CD14-positive monocyte (primary cell): ENCODE measurements around the gene TSSK2. TPM values are rescaled to one million over a fixed set of nuclear protein-coding genes. Genes with fewer than 3 reads are reported as not detected.

Experiments
- DNase-seq, 3 donors: peaks; one replicate each; pipeline ENCODE4 v3.0.0-alpha.2; 2011 to 2022
- H2AFZ ChIP-seq: 2 replicates; pipeline ENCODE4 v1.6.0; 2012; ENCODE audit warnings: mild to moderate bottlenecking, low read depth, low read length, inconsistent platforms; ENCODE audit not compliant: insufficient read depth, poor library complexity, severe bottlenecking
- H3K27ac ChIP-seq, 2 donors: 1 replicate in 1 of 2; 2 replicates in 1 of 2; pipeline ENCODE4 v1.5.1; 2012 to 2013; ENCODE audit warnings: low read length in 2 of 2, control low read depth in 1 of 2, inconsistent platforms in 1 of 2, low read depth in 1 of 2, mild to moderate bottlenecking in 1 of 2
- H3K27me3 ChIP-seq, 2 donors: one replicate each; pipeline versions ENCODE4 v1.6.0 to v1.6.1; 2011 to 2013; ENCODE audit warnings: low read length in 2 of 2; ENCODE audit not compliant: control insufficient read depth in 2 of 2, insufficient read depth in 2 of 2
- H3K36me3 ChIP-seq, 2 donors: replicated peaks in 1 of 2; 1 replicate in 1 of 2; 2 replicates in 1 of 2; pipeline versions ENCODE4 v1.5.1 to v1.6.1; 2012 to 2013; ENCODE audit warnings: low read length in 2 of 2, control low read depth in 1 of 2, inconsistent platforms in 1 of 2, mild to moderate bottlenecking in 1 of 2; ENCODE audit not compliant: insufficient read depth in 2 of 2, control insufficient read depth in 1 of 2
- H3K4me1 ChIP-seq, 2 donors: 1 replicate in 1 of 2; 2 replicates in 1 of 2; pipeline versions ENCODE4 v1.5.1 to v1.6.1; 2012 to 2013; ENCODE audit warnings: low read length in 2 of 2, control low read depth in 1 of 2, inconsistent platforms in 1 of 2, mild to moderate bottlenecking in 1 of 2, moderate library complexity in 1 of 2; ENCODE audit not compliant: insufficient read depth in 2 of 2, control insufficient read depth in 1 of 2
- H3K4me2 ChIP-seq: replicated peaks from 2 replicates; pipeline ENCODE3; 2012; ENCODE audit warnings: low read length, moderate library complexity, mild to moderate bottlenecking; ENCODE audit not compliant: poor library complexity, severe bottlenecking; ENCODE audit errors: extremely low read depth
- H3K4me3 ChIP-seq, 3 experiments: fragments of 200-600 bp in 1 of 3; sonication (generic) in 1 of 3; replicated peaks in 1 of 3; 1 replicate in 2 of 3; 2 replicates in 1 of 3; pipeline ENCODE4 v1.5.1; 2011 to 2013; ENCODE audit warnings: low read length in 3 of 3, mild to moderate bottlenecking in 3 of 3, control low read depth in 2 of 3, low read depth in 2 of 3, inconsistent platforms in 1 of 3, moderate library complexity in 1 of 3
- H3K79me2 ChIP-seq: 2 replicates; pipeline ENCODE4 v1.6.0; 2012; ENCODE audit warnings: mild to moderate bottlenecking, control low read depth, inconsistent platforms, low read length, moderate library complexity; ENCODE audit not compliant: insufficient read depth
- H3K9ac ChIP-seq: 2 replicates; pipeline ENCODE4 v1.6.0; 2017; ENCODE audit warnings: low read length, mild to moderate bottlenecking; ENCODE audit not compliant: insufficient read depth, poor library complexity, severe bottlenecking
- H3K9me3 ChIP-seq, 2 donors: replicated peaks in 1 of 2; 1 replicate in 1 of 2; 2 replicates in 1 of 2; pipeline versions ENCODE4 v1.5.1 to v1.6.1; 2012 to 2013; ENCODE audit warnings: low read length in 2 of 2, control low read depth in 1 of 2; ENCODE audit not compliant: control insufficient read depth in 1 of 2, insufficient read depth in 1 of 2
- H4K20me1 ChIP-seq: 2 replicates; pipeline ENCODE4 v1.6.0; 2012; ENCODE audit warnings: mild to moderate bottlenecking, low read length, control low read depth, moderate library complexity; ENCODE audit not compliant: insufficient read depth
- H3K27ac Mint-ChIP-seq, 7 donors: one replicate each; pipeline ENCODE4 v1.8.0; 2020; ENCODE audit warnings: mild to moderate bottlenecking in 7 of 7, mixed read lengths in 7 of 7, moderate library complexity in 6 of 7, inconsistent platforms in 2 of 7
- H3K27me3 Mint-ChIP-seq, 3 donors: one replicate each; pipeline ENCODE4 v1.8.0; 2021 to 2022; ENCODE audit warnings: low read depth in 3 of 3, mild to moderate bottlenecking in 3 of 3, mixed read lengths in 3 of 3, moderate library complexity in 3 of 3, inconsistent platforms in 1 of 3
- H3K36me3 Mint-ChIP-seq, 2 donors: one replicate each; pipeline ENCODE4 v1.8.0; 2020; ENCODE audit warnings: mixed read lengths in 2 of 2, inconsistent platforms in 1 of 2, mild to moderate bottlenecking in 1 of 2
- H3K4me1 Mint-ChIP-seq: one replicate; pipeline ENCODE4 v1.8.0; 2020; ENCODE audit warnings: mild to moderate bottlenecking, mixed read lengths
- H3K4me3 Mint-ChIP-seq, 2 donors: one replicate each; pipeline ENCODE4 v1.8.0; 2020; ENCODE audit warnings: mild to moderate bottlenecking in 2 of 2, mixed read lengths in 2 of 2, moderate library complexity in 1 of 2
- H3K9me3 Mint-ChIP-seq, 7 donors: one replicate each; pipeline ENCODE4 v1.8.0; 2020 to 2022; ENCODE audit warnings: mixed read lengths in 7 of 7, mild to moderate bottlenecking in 6 of 7, moderate library complexity in 6 of 7, inconsistent platforms in 2 of 7
- CTCF ChIP-seq: fragments of 200-600 bp; IDR thresholded peaks from one replicate; pipeline ENCODE4 v1.8.0; 2022; ENCODE audit warnings: antibody characterized with exemption, mild to moderate bottlenecking
- WGBS: methylation state at CpG from one replicate; pipeline ENCODE4 v1.1.5; 2013; ENCODE audit warnings: missing lambda C conversion rate; ENCODE audit not compliant: insufficient coverage; 5-methylcytosine and 5-hydroxymethylcytosine counted together
- intact Hi-C, 2 donors: fragments of 100-400 bp; cut with micrococcal nuclease; formaldehyde crosslinking; loops; one replicate each; pipeline versions ENCODE4 v1.15.0 to v1.15.1; 2023
- polyA plus RNA-seq, 3 donors: library from polyadenylated mRNA; depleted of rRNA in 1 of 3; unstranded in 2 of 3; stranded (reverse) in 1 of 3; fragments of 300-500 nt in 2 of 3; fragments of >200 nt in 1 of 3; fragmentation: Illumina TruSeq in 2 of 3; gene quantifications; 1 replicate in 2 of 3; 2 replicates in 1 of 3; pipeline ENCODE4 v1.2.3, GENCODE V29; 2012 to 2021

TSSK2 gene
- polyA plus RNA-seq, 3 donors, result 0.04 TPM; not detected in 2

GRCh38 chr22:19105867-19106802, 25.0 kb upstream of the TSSK2 start:
- H3K4me1 ChIP-seq, result peaks cover 42 to 52% of the 10 kb centered on the region in 2 donors
- Mint-ChIP-seq H3K9me3 (no peaks in the 10 kb centered on the region), H3K27me3 (peaks cover 0 to 2% (median 0%) of the 10 kb centered on the region in 3 donors), H3K4me1 (peaks cover 67% of the 10 kb centered on the region), H3K27ac (peak overlapping the region in 6 of 7 donors; percentile 37 to 94 (median 79)), H3K36me3 (peaks cover 16 to 35% of the 10 kb centered on the region in 2 donors), H3K4me3 (no peak overlapping the region)
- H3K9me3 ChIP-seq, result no peaks in the 10 kb centered on the region
- DNase-seq, result peak in 2 of 3 donors; percentile 38 to 41
- WGBS, result 77% methylated on average over 11 of the region's 18 CpGs
- peak overlapping the region in 1 of 2 donors; percentile 90 for H3K27ac ChIP-seq
- no peaks in the 10 kb centered on the region for H3K27me3 ChIP-seq
- H3K4me2 ChIP-seq, result no peak overlapping the region
- intact Hi-C loops, result no loop called here
- H3K79me2 ChIP-seq, result peaks cover 94% of the 10 kb centered on the region
- H3K4me3 ChIP-seq, result no peak overlapping the region
- H3K36me3 ChIP-seq, result peaks cover 2 to 8% of the 10 kb centered on the region in 2 donors
- H3K9ac ChIP-seq, result no peak overlapping the region
- H2AFZ ChIP-seq, result no peak overlapping the region
- TF ChIP-seq CTCF, result peak; percentile 46
- peaks cover 65% of the 10 kb centered on the region for H4K20me1 ChIP-seq

- Mint-ChIP-seq H3K9me3 (no peaks in the 10 kb centered on the region), H3K36me3 (peaks cover 12 to 26% of the 10 kb centered on the region in 2 donors), H3K4me3 (no peak overlapping the region), H3K27me3 (peaks cover 0 to 2% (median 0%) of the 10 kb centered on the region in 3 donors), H3K4me1 (peaks cover 70% of the 10 kb centered on the region), H3K27ac (peak overlapping the region; percentile 85 to 98 (median 94))
- Histone ChIP-seq H3K27me3 (no peaks in the 10 kb centered on the region), H3K27ac (peak overlapping the region; percentile 8 to 90), H3K4me2 (no peak overlapping the region), H3K9me3 (no peaks in the 10 kb centered on the region), H3K79me2 (peaks cover 94% of the 10 kb centered on the region), H2AFZ (no peak overlapping the region), H3K9ac (no peak overlapping the region), H3K4me3 (no peak overlapping the region), H3K36me3 (peaks cover 2 to 5% of the 10 kb centered on the region in 2 donors), H4K20me1 (peaks cover 61% of the 10 kb centered on the region), H3K4me1 (peaks cover 51 to 62% of the 10 kb centered on the region in 2 donors)
- TF ChIP-seq CTCF, result no peak
- intact Hi-C loops, result no loop called here
- DNase-seq, result no peak
- 88% methylated on average over 1 of the region's 3 CpGs for WGBS
Observed at GRCh38 chr22:19106886-19107729, 24.0 kb upstream of the TSSK2 start.
